Heart left ventricle (tissue), 16 donors: ENCODE measurements around the gene HTR4. TPM values are rescaled to one million over a fixed set of nuclear protein-coding genes. Genes with fewer than 3 reads are reported as not detected.
A peak's percentile ranks its signal among the peaks of the same experiment; 100 is the strongest.

ENCODE experiments used
- ATAC-seq, 4 donors: fragments of 200-7000 bp; cut with Tn5 transposase; one replicate each; pipeline ENCODE4 v1.9.1; 2020 to 2022; ENCODE audit warnings: moderate library complexity in 4 of 4, mild to moderate bottlenecking in 3 of 4, moderate number of reproducible peaks in 1 of 4
- DNase-seq, 5 donors: peaks; one replicate each; pipeline ENCODE4 v3.0.0-alpha.2; 2020
- H3K27ac ChIP-seq, 12 donors: fragments of 200-600 bp; sonication (generic) in 4 of 12; one replicate each; pipeline versions ENCODE4 v1.5.0 to v1.8.0; 2016 to 2022; ENCODE audit warnings: mild to moderate bottlenecking in 2 of 12
- H3K27me3 ChIP-seq, 9 donors: fragments of 200-600 bp; sonication (generic) in 2 of 9; one replicate each; pipeline versions ENCODE4 v1.5.1 to v1.8.0; 2016 to 2022; ENCODE audit warnings: mild to moderate bottlenecking in 3 of 9
- H3K36me3 ChIP-seq, 9 donors: fragments of 200-600 bp; sonication (generic) in 2 of 9; one replicate each; pipeline versions ENCODE4 v1.5.0 to v1.8.0; 2018 to 2022; ENCODE audit warnings: mild to moderate bottlenecking in 2 of 9
- H3K4me1 ChIP-seq, 12 donors: fragments of 200-600 bp; sonication (generic) in 4 of 12; one replicate each; pipeline versions ENCODE4 v1.5.0 to v1.8.0; 2016 to 2022; ENCODE audit warnings: mild to moderate bottlenecking in 3 of 12
- H3K4me3 ChIP-seq, 12 donors: fragments of 200-600 bp; sonication (generic) in 4 of 12; one replicate each; pipeline versions ENCODE4 v1.5.0 to v1.8.0; 2017 to 2022; ENCODE audit warnings: mild to moderate bottlenecking in 9 of 12, moderate library complexity in 4 of 12
- H3K9me3 ChIP-seq, 12 donors: fragments of 200-600 bp; sonication (generic) in 4 of 12; one replicate each; pipeline versions ENCODE4 v1.5.0 to v1.8.0; 2016 to 2022; ENCODE audit warnings: mild to moderate bottlenecking in 1 of 12
- POLR2A ChIP-seq, 2 donors: fragments of 450-650 bp; IDR thresholded peaks; one replicate each; pipeline ENCODE4 v1.6.1; 2017; ENCODE audit warnings: antibody characterized with exemption in 2 of 2, mild to moderate bottlenecking in 2 of 2, moderate library complexity in 2 of 2
- WGBS, 4 donors: extraction: QIAGEN DNeasy Blood & Tissue Kit in 2 of 4; methylation state at CpG; one replicate each; pipeline versions ENCODE4 v1.1.5 to v1.1.7; 2013 to 2018; 5-methylcytosine and 5-hydroxymethylcytosine counted together
- intact Hi-C, 10 donors: fragments of 100-400 bp; cut with DNase I; formaldehyde crosslinking; loops; one replicate each; pipeline versions ENCODE4 v1.11.1 to v1.14.2; 2022
- polyA plus RNA-seq, 2 donors: library from polyadenylated mRNA; stranded (reverse); fragments of 200-250 nt; gene quantifications; one replicate each; pipeline ENCODE4 v1.2.3, GENCODE V29; 2013
- total RNA-seq, 9 donors: library from RNA; depleted of rRNA in 2 of 9; stranded (reverse); fragments of >200 nt in 2 of 9; fragmentation: NEBNext Ultra II Directional in 3 of 9; extraction: Animal tissue kit (Norgen Biotek cat#: 25700) in 3 of 9; gene quantifications; one replicate each; pipeline versions ENCODE4 v1.1.0 to v1.2.4, GENCODE V29; 2016 to 2023
- TF ChIP-seq, protein P1 (sequence below), 12 donors: fragments of 200-600 bp; sonication (generic) in 4 of 12; IDR thresholded peaks; one replicate each; pipeline versions ENCODE4 v1.5.0 to v1.8.0; 2018 to 2022; ENCODE audit warnings: antibody characterized with exemption in 12 of 12, mild to moderate bottlenecking in 5 of 12
- donor health status: ischemic (EF 13 %, LVEDD 7.1; RV severe dilation, severe dysfunction).
- donor health status: healthy with polysubstance abuse.
- donor health status: DM: no; HTN: yes; CAD: no.
- donor health status: DM: no; HTN: no; CAD: no.
- donor health status: ischemic (EF 25% LVEDD 6.9; RV normal size, moderate dysfunction).
- donor health status: ischemic (EF 25% LVEDD 5.7; RV mildly dilated, moderate dysfunction).
- donor health status: healthy.
- donor health status: DM: yes; HTN: yes; CAD: no.
- donor health status: ischemic (EF 35%, LVEDD 5.7; RV mildly dilated, moderate dysfunction).
- donor health status: nonischemic (EF 11% LVEDD 7.7; RV severe dilation, severe dysfunction).
- donor health status: DM: yes; HTN: yes; CAD: no.
- donor health status: PGD.
- donor health status: ischemic (EF 29% LVEDD 5.4; RV normal size, mild dysfunction).
- donor health status: nonischemic (EF 23%, LVEDD 6.1; RV moderate dilation, normal function).

The HTR4 gene
- total and polyA plus RNA-seq, 11 donors = 0.11 to 1.6 (median 0.27) TPM; not detected in 4

DNA sequence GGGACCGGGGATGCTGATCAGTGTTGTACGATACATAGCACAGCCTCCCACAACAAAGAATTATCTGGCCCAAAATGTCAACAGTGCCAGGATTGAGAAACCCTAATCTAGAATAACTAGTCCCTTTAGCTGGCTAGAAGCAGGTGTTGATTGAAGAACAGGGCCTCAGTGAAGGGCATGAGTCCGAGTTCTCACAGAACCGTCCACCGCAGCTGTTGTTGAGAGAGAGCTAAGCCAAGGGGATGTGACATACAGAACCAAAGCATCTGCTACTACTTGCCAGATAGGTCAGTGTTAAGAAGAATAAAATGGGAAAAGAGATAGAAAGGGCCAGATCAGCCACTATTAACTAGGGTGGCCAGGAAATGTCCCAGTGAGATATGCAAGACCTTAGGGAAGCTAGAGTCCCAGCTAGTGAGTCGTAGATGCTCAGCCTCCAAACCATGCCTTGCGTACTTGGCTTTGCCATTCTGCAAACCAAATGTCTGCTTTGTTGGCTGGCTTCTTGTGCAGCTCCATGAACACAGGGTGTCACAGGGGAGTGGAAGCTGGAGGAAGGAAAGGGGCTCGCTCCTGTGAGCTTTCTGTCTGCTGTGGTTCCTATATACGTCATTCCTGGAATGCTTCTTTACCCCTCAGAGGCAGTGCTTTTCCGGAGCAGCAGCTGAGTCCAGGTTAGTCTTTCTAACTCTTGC, 201.7 kb downstream of the HTR4 start:
- peaks cover 0 to 34% (median 14%) of the 10 kb centered on the region in 12 donors for H3K4me1 ChIP-seq
- DNase-seq (peak; percentile 48 to 78 (median 59)), ATAC-seq (peak; percentile 72 to 92 (median 80))
- H3K27ac ChIP-seq = peak overlapping the region in 11 of 12 donors; percentile 0 to 81 (median 69)
- peak overlapping the region in 5 of 12 donors; percentile 1 to 24 (median 17) for H3K4me3 ChIP-seq
- WGBS, 4 donors = 46 to 58% (median 51%) methylated on average over 10 of the region's 10 CpGs
- no peaks in the 10 kb centered on the region for H3K27me3 ChIP-seq
- intact Hi-C loops = loop anchor here in 1 of 10 donors (10.0 kb wide), 1 partner anchor 268 kb away; no protein-coding TSS in a partner anchor
- H3K36me3 ChIP-seq = no peaks in the 10 kb centered on the region
- TF ChIP-seq, protein P1, sequence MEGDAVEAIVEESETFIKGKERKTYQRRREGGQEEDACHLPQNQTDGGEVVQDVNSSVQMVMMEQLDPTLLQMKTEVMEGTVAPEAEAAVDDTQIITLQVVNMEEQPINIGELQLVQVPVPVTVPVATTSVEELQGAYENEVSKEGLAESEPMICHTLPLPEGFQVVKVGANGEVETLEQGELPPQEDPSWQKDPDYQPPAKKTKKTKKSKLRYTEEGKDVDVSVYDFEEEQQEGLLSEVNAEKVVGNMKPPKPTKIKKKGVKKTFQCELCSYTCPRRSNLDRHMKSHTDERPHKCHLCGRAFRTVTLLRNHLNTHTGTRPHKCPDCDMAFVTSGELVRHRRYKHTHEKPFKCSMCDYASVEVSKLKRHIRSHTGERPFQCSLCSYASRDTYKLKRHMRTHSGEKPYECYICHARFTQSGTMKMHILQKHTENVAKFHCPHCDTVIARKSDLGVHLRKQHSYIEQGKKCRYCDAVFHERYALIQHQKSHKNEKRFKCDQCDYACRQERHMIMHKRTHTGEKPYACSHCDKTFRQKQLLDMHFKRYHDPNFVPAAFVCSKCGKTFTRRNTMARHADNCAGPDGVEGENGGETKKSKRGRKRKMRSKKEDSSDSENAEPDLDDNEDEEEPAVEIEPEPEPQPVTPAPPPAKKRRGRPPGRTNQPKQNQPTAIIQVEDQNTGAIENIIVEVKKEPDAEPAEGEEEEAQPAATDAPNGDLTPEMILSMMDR (IDR thresholded peaks at IDR 0.05) = no peak
- TF ChIP-seq POLR2A (IDR thresholded peaks at IDR 0.05) = no peak
- no peaks in the 10 kb centered on the region for H3K9me3 ChIP-seq

DNA sequence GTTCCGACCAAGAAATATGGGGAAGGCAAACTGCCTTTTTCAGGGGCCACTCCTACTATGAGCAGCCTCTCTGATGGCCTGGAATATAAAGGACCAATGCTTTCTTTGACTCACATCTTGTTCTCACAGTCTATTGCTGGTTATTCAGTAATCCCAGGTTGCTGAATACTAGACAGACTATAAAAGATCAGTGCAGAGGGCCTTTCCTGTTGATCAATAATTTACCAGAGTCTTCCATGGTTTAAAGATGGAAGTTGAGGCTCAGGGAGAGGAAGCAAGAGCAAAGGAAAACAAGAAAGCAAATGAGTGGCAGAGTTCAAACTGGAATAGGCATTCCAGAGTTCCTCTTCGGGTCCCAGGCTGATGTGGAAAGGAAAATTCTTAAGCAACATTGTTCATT, 207.7 kb downstream of the HTR4 start:
- H3K4me3 ChIP-seq = no peak overlapping the region
- H3K4me1 ChIP-seq = peaks cover 0 to 25% (median 5%) of the 10 kb centered on the region in 12 donors
- H3K27me3 ChIP-seq = no peaks in the 10 kb centered on the region
- ATAC-seq (no peak), DNase-seq (no peak)
- WGBS, 4 donors = 59 to 67% (median 64%) methylated on average over 2 of the region's 2 CpGs
- H3K9me3 ChIP-seq = no peaks in the 10 kb centered on the region
- TF ChIP-seq, protein P1 (IDR thresholded peaks at IDR 0.05) = no peak
- no peak for TF ChIP-seq POLR2A (IDR thresholded peaks at IDR 0.05)
- H3K27ac ChIP-seq = peak overlapping the region in 1 of 12 donors; percentile 7
- intact Hi-C loops = loop anchor here in 5 of 10 donors (5.0 to 10.0 kb wide), 6 partner anchors 36 to 678 kb away; no protein-coding TSS in a partner anchor
- H3K36me3 ChIP-seq = peaks cover 0 to 22% (median 20%) of the 10 kb centered on the region in 9 donors

DNA sequence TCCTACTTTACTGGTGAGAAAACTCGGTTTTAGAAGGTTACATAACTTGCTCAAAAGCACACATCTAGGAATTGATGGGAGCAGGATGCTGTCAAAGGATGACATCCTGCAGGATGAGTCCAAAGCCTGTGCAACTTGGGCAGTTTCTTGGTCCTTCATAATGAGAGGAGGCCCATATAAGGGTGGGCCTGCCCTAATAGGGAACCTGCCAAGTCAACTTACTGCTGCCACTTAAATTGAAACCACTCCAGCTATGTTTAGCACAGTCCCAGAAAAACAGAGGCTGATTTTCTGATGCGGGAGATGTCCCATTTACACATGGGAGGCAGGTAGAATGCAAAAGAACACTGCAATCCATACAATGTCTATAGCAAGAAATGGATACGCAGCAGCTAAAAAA, 208.7 kb downstream of the HTR4 start:
- no peaks in the 10 kb centered on the region for H3K9me3 ChIP-seq
- intact Hi-C loops = loop anchor here in 7 of 10 donors (2.0 to 10.0 kb wide), 8 partner anchors 37 to 679 kb away; no protein-coding TSS in a partner anchor
- DNase-seq = peak in 1 of 5 donors; percentile 28
- H3K27ac ChIP-seq = peak overlapping the region in 1 of 12 donors; percentile 7
- no peaks in the 10 kb centered on the region for H3K27me3 ChIP-seq
- H3K4me3 ChIP-seq = no peak overlapping the region
- WGBS, 4 donors = 65 to 80% (median 69%) methylated on average over 3 of the region's 3 CpGs
- ATAC-seq = peak in 3 of 4 donors; percentile 70 to 76 (median 72)
- peaks cover 0 to 25% (median 5%) of the 10 kb centered on the region in 12 donors for H3K4me1 ChIP-seq
- H3K36me3 ChIP-seq = peaks cover 0 to 33% (median 30%) of the 10 kb centered on the region in 9 donors
- no peak for TF ChIP-seq POLR2A (IDR thresholded peaks at IDR 0.05)
- TF ChIP-seq, protein P1 (IDR thresholded peaks at IDR 0.05) = no peak

DNA sequence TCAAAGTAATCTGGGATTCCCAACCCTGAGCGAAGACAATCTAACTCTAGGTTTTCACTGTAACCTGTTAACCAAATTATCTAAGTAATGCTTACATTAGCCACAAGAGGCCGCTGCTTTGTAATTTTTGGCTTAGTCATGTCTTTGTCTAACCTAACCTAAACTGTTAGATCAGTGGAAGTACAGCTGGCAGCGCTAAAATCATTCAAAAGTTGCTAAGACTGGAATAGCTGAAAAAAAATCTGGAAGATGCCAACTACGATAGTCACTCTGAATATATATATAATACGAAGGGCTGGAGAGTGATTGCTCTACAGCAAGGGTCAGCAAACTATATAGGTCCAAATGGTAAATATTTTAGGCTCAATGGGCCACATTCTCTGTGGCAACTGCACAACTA, 210.3 kb downstream of the HTR4 start:
- Histone ChIP-seq H3K4me1 (peaks cover 0 to 28% (median 5%) of the 10 kb centered on the region in 12 donors), H3K4me3 (no peak overlapping the region), H3K27me3 (no peaks in the 10 kb centered on the region), H3K36me3 (peaks cover 0 to 48% (median 46%) of the 10 kb centered on the region in 9 donors), H3K9me3 (no peaks in the 10 kb centered on the region), H3K27ac (peak overlapping the region in 2 of 12 donors; percentile 6 to 24)
- peak in 3 of 5 donors; percentile 28 to 65 (median 45) for DNase-seq
- ATAC-seq = peak; percentile 68 to 83 (median 82)
- no peak for TF ChIP-seq POLR2A (IDR thresholded peaks at IDR 0.05)
- TF ChIP-seq, protein P1 (IDR thresholded peaks at IDR 0.05) = peak; percentile 63 to 86 (median 77)
- WGBS, 4 donors = 19 to 25% (median 20%) methylated on average over 5 of the region's 5 CpGs
- intact Hi-C loops = loop anchor here (1.0 to 10.0 kb wide), 14 partner anchors 37 to 681 kb away; no protein-coding TSS in a partner anchor
